Stimulated activated CD8-positive, alpha-beta memory T cell treated with anti-CD3 and anti-CD28 coated beads, Interleukin-4, amount 100 ng/mL, for 48 hours (primary cell): ENCODE measurements around the gene FADS6.

ENCODE experiments used
- DNase-seq: peaks from one replicate; pipeline ENCODE4 v3.0.0-alpha.2; 2020

Gene FADS6

DNA sequence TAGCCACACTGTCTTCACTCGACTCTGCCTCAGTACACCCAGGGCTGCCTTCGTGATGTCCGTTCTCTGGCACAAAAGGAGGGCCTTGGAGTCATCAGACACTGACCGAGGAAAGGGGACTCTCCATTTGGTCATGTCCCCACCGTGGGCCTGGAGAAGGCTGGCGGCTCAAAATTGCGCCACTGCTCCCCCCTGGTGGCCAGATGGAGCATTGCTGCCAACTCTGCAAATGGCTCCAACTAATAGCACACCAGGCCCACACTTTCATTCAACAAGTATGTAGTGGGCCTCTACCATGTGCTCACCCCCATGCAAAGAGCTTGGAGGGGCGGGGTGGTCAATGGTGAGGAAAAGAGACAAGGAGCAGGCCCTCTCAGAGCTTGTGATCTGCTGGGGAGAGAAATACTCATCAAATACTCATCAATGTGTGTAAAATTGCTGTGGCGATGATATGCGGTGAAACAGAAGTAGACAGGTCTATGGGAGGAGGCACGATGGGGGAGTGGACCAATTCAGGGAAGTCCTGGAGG lies 28.5 kb downstream of the FADS6 start:
- peak; percentile 87 for DNase-seq

- DNase-seq: no peak
These were observed 29.1 kb downstream of the FADS6 start for GRCh38 chr17:74864297-74864865.

DNA sequence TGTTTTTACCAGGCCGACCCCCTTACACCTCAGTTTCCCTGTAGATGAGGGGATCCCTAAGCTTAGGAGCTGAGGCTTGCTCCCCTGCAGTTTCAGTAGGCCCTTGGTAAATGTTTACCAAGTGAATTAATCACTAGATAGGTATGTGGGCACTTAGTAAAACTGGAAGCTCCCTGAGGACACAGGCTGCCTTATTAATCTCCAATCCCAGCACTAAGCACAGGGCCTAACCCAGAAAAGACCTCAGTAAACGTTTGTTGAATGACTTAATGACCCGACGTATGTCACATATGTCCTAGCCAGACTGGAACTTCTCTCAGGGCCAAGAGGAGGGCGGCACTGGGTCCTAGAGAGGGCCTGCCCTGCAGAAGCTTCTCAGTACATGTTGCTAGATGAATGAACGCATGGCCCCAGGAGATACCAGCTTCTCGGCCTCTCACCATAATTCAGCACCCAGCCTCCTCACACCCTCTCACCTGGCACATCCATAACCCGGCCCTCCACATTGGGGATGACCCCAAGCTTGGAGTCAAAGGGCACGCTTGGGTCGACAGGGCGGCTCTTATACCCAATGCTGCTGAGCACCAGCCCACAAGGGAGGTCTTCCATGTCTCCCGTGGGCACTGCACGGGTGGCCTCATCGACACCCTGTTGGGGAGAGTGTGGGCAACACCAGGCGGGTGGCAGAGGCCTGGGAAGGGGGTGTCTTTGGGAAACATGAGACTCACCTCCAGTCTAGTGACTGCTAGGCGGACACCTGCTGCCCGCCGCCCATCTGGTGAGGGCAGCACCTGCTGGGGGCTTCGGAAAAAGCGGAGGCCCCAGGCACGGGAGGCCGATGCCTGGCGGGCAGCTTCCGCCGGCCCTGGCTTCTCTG lies 29.8 kb downstream of the FADS6 start:
- DNase-seq: no peak

DNA sequence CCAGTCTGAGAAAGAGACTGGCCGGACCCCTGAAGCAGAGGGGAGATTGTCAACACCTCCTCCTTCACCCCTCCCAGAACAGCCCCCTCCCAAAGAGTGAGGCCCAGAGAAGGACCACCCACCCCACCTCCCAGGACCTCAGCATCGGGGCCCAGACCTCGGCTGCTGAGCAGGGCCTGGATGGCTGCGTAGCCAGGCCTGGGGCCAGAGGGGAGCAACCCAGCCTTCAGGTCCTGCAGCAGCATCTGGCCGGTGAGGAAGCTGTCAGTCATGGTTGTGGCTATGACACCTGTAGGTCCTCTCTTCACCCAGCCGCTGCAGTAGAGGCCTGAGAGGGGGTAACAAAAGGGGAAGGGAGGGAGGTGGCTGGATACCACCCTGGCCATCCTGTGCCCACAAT lies 30.5 kb downstream of the FADS6 start:
- no peak for DNase-seq

DNA sequence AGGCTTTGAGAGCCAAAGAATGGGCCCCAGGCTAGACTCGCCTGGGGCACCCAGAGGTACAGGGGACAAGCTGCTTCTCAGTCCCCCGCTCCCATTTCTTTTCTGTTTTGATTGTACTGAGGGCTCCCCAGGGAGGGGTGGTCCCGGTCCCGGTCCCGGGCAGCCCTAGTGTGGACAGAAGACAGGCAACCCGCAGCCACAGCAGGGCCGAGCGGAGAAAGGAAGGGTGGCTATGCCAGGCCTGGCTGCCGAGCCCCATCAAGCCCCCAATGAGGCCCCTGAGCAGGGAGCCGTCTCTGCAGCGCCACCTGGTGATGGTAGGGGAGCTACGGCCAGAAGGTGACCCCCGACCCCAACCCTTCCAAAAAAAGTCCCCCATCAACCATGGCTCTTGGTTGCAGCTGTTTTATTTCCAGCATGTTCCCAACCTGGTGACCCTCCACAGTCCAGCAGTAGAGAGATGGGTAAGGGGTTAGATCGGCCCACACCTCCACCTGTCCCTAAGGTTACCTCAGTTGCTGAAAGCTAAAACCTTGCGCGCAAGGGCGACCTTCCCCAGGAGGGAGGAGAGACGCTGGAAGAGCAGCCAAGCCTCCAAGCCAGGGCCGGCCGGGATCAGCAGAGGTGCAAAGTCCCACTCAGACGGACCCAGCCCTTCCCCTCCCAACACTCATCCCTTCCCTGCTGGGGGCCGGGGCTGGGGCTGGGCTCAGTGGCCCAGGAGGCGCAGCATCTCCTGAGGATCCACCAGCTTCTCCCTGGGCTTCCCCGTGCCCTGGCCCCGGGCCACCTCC lies 31.1 kb downstream of the FADS6 start:
- peak; percentile 87 for DNase-seq

- no peak for DNase-seq
These were observed 31.7 kb downstream of the FADS6 start for GRCh38 chr17:74861662-74862107.

- no peak for DNase-seq
These were observed 32.4 kb downstream of the FADS6 start for GRCh38 chr17:74860872-74861661.

GRCh38 chr17:74860229-74860871 lies 33.1 kb downstream of the FADS6 start:
- DNase-seq: no peak

GRCh38 chr17:74859459-74860228 lies 33.8 kb downstream of the FADS6 start, which contains the start of gene GRIN2C:
Gene GRIN2C, minus strand, starts transcription at chr17:74859885. Its CDS starts 4,793 bp downstream, at chr17:74855092.
- peak; percentile 47 for DNase-seq

GRCh38 chr17:74858672-74859458 lies 34.6 kb downstream of the FADS6 start:
- DNase-seq: no peak

DNA sequence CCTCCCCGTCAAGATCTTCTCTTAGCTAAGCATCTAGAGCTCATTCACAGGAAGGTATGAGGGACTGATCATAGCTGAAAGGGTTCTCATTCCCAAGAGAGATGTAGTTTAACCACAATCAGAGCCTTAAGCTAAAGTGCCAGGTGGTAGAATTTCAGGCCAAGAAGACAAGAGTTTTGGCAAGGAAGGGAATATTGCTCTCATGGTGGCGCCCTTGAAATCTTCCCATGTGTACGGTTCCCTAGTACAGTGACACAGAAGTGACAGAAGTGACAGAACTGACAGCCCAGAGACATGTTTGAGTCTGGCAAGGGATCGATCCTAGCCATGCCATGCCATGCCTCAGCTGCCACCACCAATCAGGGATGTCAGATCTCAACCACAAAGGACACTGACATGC lies 36.2 kb downstream of the FADS6 start:
- no peak for DNase-seq

DNA sequence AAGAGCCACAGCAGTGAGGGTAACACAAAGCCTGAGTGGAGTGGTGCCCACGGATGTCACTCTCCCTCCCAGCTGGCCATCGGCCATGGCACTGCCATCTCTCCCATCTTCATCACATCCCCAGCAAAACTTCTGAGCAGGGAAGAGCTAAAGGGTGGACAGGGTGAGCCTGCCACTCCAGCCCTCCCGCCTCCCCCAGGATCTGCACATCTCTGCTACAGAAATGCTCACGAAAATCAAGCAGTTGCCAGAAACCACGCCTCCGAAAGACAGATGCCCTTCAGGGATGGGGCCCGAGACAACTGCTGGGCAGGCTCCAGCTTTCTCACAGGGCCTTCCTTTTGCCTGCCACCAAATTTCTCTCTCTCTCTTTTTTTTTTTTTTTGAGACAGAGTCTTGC lies 37.3 kb downstream of the FADS6 start:
- DNase-seq: no peak

DNA sequence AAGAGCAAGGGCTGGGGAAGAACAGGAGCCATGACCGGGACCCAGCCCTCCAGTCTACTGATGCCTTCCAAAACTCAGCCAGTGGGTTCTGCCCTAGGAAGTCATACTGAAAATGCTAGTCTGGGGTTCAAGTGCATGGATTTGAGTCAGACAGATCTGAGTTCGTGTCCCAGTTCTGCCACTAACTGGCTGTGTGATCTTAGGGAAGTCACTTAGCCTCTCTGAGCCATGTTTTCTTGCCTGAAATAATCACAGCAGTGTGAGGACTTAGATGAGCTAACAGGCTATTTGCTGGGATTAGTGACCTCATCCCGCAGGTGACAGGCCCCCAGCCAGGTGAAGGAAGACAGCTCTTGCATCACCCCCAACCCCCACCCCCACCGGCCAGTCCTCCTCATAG lies 38.1 kb downstream of the FADS6 start:
- no peak for DNase-seq

- DNase-seq: no peak
These were observed 38.6 kb downstream of the FADS6 start for GRCh38 chr17:74854792-74855191.

DNA sequence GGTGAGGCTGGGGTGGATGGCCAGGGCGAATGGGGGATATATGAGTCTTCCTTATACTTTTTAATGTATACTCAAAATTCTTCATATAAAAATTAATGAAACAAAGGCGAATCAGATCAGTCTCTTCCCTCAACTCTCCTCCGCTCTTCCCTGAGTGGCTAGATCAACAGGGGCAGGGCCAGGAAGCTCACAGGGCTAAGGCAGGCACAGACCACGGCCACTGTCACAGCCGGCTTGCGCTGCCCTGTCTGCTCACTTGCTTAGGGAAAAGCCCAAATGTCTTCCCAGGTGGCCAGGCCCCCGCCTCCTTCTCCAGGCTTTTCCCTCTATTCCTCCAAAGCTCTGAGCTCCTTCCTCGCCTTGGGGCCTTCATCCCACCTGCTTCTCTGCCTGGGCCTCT lies 39.8 kb downstream of the FADS6 start:
- DNase-seq: no peak

DNA sequence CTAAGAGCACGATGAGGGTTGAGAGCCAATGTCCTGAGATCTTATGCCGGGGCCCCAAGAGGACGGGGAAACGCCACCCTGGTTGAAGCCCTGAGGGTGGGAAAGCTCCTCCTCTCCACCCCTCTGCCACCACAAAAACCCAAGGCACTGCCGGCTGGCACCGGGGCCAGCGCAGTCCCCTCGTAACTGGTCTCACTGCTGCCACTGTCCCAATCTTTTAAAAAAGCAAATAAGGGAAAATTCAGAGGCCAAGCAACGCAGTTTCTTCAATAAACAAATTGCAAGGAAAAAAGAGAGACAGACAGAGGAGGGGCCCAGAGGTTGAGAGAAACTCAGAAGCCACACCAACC lies 40.4 kb downstream of the FADS6 start:
- DNase-seq: no peak

DNA sequence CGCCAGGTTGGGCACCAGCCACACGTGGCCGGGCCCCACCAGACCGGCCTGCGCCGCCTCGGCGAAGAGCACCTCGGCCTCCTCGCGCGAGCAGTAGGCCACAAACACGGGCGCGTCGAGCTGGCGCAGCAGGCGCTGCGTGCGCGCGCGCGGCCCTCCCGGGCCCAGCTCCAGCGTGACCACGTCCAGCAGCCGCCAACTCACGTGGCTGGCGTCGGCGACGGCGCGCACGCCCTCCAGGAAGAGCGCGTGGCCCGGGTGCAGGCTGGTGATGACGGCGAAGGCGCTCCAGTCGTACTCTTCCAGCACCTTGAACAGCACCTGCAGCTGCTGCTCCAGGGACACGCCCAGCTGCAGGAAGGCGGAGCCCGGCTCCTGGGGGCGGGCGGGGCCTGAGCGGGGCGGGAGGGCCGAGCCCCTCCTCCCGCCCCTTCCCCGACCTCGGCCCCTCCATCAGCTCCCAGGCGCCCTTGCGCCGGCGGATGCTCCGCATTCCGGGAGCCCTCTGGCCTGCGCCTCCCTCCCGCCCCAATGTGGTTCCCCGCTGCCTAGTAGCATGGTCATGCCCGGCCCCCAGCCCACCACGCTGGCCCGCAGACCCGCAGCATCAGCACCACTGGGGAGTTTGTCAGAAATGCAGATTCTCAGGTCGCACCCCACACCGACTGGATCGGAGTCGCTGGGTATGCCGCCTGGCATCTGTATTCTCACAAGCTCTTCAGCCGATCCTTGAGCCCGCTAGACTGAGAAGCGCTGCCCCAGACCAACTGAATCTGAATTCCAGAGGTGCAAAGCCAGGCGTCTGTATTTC lies 41.0 kb downstream of the FADS6 start:
- DNase-seq: peak; percentile 71

GRCh38 chr17:74851612-74852236 lies 41.7 kb downstream of the FADS6 start:
- no peak for DNase-seq

GRCh38 chr17:74850914-74851313 lies 42.5 kb downstream of the FADS6 start:
- no peak for DNase-seq
